Myometrial cell (primary cell): ENCODE results near the gene PLEKHF1. TPM values are rescaled to one million over a fixed set of nuclear protein-coding genes. Genes with fewer than 3 reads are reported as not detected.

Experiments
- total RNA-seq: library from RNA; depleted of rRNA; stranded (reverse); fragments of >200 nt; gene quantifications from 2 replicates; pipeline ENCODE4 v1.2.3, GENCODE V29; 2015

Gene PLEKHF1, protein sequence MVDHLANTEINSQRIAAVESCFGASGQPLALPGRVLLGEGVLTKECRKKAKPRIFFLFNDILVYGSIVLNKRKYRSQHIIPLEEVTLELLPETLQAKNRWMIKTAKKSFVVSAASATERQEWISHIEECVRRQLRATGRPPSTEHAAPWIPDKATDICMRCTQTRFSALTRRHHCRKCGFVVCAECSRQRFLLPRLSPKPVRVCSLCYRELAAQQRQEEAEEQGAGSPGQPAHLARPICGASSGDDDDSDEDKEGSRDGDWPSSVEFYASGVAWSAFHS
- total RNA-seq: 15.3 and 25.9 TPM in 2 replicates

DNA sequence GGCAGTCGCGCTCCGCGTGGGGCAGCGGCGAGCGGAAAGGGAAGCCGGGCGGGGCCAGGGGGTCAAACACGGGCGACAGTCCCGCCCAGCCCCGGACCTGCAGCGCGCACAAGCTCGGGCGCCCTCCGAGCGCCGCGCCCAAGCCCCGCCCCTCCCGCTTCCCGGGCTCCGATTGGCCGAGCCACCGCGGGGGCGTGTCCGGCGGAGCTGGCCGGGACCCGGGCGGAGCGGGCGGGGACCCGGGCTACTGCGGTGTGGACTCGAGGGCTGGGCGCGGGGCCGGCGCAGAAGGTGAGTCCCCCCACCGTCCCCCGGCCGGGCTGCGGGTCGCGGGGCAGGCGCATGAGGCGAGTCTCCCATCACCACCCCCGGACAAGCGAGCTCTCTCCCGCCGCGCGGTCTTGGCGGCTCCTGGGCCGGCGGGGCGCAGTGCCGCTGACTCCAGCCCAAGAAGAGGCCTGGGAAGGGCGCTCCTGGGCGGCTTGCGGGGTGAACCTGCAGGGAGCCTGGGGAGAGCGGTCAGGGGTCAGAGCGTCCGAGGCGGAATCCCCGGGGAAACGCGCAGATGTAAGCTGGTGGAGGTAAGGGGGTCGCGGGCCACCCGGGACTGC lies at the start of gene PLEKHF1:
Gene PLEKHF1 (plus strand): TSS at position 247 of the 611 bp plus-strand sequence. CDS start 8,379 bp downstream, outside the sequence.

DNA sequence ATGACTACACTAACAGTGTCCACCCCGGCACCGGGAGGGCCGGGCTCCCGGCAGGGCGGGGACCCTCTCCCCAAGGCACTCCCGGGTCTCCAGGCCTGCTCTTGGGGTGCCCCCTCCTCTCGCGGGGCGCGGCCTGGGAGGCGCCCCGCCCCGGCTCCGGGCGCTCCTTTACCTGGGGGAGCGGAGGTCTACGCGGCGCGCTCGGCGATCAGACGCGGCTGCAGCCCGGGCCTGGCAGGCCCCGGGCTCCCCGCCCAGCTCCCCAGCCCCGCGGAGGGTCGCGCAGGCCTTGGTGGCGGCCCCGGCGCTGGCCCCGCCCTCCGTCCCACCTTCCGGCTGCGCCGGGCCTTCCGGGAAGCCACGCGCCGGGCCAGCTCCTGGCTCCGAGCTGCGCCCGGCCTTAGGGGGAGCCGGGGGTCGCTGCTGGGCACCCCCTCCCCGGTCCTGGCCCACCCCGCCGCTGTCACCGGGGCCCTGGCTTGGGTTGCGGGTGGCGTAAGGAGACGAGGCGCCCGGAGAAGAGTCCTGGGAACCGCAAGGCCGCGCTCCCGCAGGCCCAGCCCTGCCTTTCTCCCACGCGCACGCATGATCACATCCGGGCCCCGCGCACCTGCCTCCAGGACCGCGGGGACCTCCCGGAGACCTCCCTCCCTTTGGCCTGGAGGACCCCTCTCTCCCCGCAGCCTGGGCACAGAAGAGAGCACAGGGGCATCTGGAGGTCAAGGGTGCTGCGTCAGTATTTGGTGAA lies 49.9 kb downstream of the PLEKHF1 start, which contains the start of gene C19orf12:
Gene C19orf12 (minus strand): TSS at position 309 of the 748 bp plus-strand sequence. CDS start 6,848 bp downstream, outside the sequence.

Other genes starting within 250 kb of the PLEKHF1 start
- not detected in 2 replicates for gene VSTM2B, start 139.5 kb upstream of the PLEKHF1 start, total RNA-seq
- gene POP4, start 59.2 kb upstream of the PLEKHF1 start, total RNA-seq: 78.1 and 122 TPM in 2 replicates
- gene C19orf12, start 49.8 kb downstream of the PLEKHF1 start, total RNA-seq: 23.6 and 45.0 TPM in 2 replicates
- 2.5 and 7.5 TPM in 2 replicates for gene CCNE1, start 146.5 kb downstream of the PLEKHF1 start, total RNA-seq